Stimulated activated naive B cell treated with anti-CD40 and anti-IgM and Interleukin-4, amounts not matched to agents 10 μg/mL and 1 μg/mL and 100 μg/mL, for 72 hours (primary cell): ENCODE results near the gene ANKIB1.
A peak's percentile ranks its signal among the peaks of the same experiment; 100 is the strongest.

Experiments
- ATAC-seq, 2 donors: fragments of 150-1000 bp; cut with Tn5 transposase; replicated peaks; 2 replicates each; pipeline ENCODE4 v1.10.0; 2021; ENCODE audit warnings: moderate library complexity in 1 of 2
- DNase-seq: peaks from one replicate; pipeline ENCODE4 v3.0.0; 2021
- H3K27ac Mint-ChIP-seq: one replicate; pipeline ENCODE4 v1.8.0; 2022; ENCODE audit warnings: mild to moderate bottlenecking, mixed read lengths
- H3K27me3 Mint-ChIP-seq, 2 donors: one replicate each; pipeline ENCODE4 v1.8.0; 2022; ENCODE audit warnings: mixed read lengths in 2 of 2
- H3K36me3 Mint-ChIP-seq, 2 donors: one replicate each; pipeline ENCODE4 v1.8.0; 2022; ENCODE audit warnings: mixed read lengths in 2 of 2, mild to moderate bottlenecking in 1 of 2
- H3K4me1 Mint-ChIP-seq, 2 donors: one replicate each; pipeline ENCODE4 v1.8.0; 2022; ENCODE audit warnings: mixed read lengths in 2 of 2, mild to moderate bottlenecking in 1 of 2
- H3K4me3 Mint-ChIP-seq, 2 donors: one replicate each; pipeline ENCODE4 v1.8.0; 2022; ENCODE audit warnings: mild to moderate bottlenecking in 2 of 2, mixed read lengths in 2 of 2, moderate library complexity in 1 of 2
- H3K9me3 Mint-ChIP-seq, 2 donors: one replicate each; pipeline ENCODE4 v1.8.0; 2022; ENCODE audit warnings: mixed read lengths in 2 of 2, mild to moderate bottlenecking in 1 of 2

ANKIB1 gene

GRCh38 chr7:92446869-92447344 is 201.1 kb downstream of the ANKIB1 start:
- H3K9me3 Mint-ChIP-seq = peaks cover 0 to 5% of the 10 kb centered on the region in 2 donors
- peaks cover 5 to 8% of the 10 kb centered on the region in 2 donors for H3K36me3 Mint-ChIP-seq
- H3K4me3 Mint-ChIP-seq = peak overlapping the region; percentile 87 to 94
- no peak for DNase-seq
- no peaks in the 10 kb centered on the region for H3K27me3 Mint-ChIP-seq
- H3K4me1 Mint-ChIP-seq = peaks cover 9 to 19% of the 10 kb centered on the region in 2 donors
- ATAC-seq = no peak
- peak overlapping the region; percentile 95 for H3K27ac Mint-ChIP-seq

GRCh38 chr7:92447345-92448204 is 201.8 kb downstream of the ANKIB1 start, which contains the start of gene GATAD1:
Gene GATAD1, plus strand, starts transcription at chr7:92447482. Its CDS starts 248 bp downstream, at chr7:92447730.
- Mint-ChIP-seq H3K27ac (peak within 1 kb of the TSS; percentile 95), H3K9me3 (peaks cover 0 to under 1% of the 10 kb centered on the region in 2 donors), H3K27me3 (no peaks in the 10 kb centered on the region), H3K4me1 (peaks cover 6 to 12% of the 10 kb centered on the region in 2 donors), H3K36me3 (peaks cover 8% of the 10 kb centered on the region in 2 donors), H3K4me3 (peak within 1 kb of the TSS; percentile 89 to 94)
- DNase-seq = peak; percentile 85
- ATAC-seq = peak; percentile 87 to 91

- H3K27ac Mint-ChIP-seq = peak overlapping the region; percentile 94
- H3K27me3 Mint-ChIP-seq = no peaks in the 10 kb centered on the region
- peak overlapping the region; percentile 89 to 94 for H3K4me3 Mint-ChIP-seq
- H3K4me1 Mint-ChIP-seq = peaks cover 8 to 9% of the 10 kb centered on the region in 2 donors
- peaks cover 8 to 11% of the 10 kb centered on the region in 2 donors for H3K36me3 Mint-ChIP-seq
- DNase-seq (peak; percentile 34), ATAC-seq (peak; percentile 31 to 45)
- no peaks in the 10 kb centered on the region for H3K9me3 Mint-ChIP-seq
Observed at GRCh38 chr7:92448205-92448747, 202.5 kb downstream of the ANKIB1 start.
